Endodermal cell (in vitro differentiated cells): ENCODE data around the gene KCNT1. TPM values are rescaled to one million over a fixed set of nuclear protein-coding genes. Genes with fewer than 3 reads are reported as not detected.

Experiments used
- DNase-seq: peaks from one replicate; pipeline ENCODE4 v3.0.0-alpha.2; 2017
- H3K27ac ChIP-seq: 2 replicates; pipeline ENCODE4 v1.5.1; 2013; ENCODE audit warnings: mild to moderate bottlenecking, low read depth, low read length, moderate library complexity
- H3K27me3 ChIP-seq: 2 replicates; pipeline ENCODE4 v1.6.1; 2013; ENCODE audit warnings: mild to moderate bottlenecking, low read length, moderate library complexity; ENCODE audit not compliant: insufficient read depth, control insufficient read depth, poor library complexity, severe bottlenecking
- H3K36me3 ChIP-seq: 2 replicates; pipeline ENCODE4 v1.7.0; 2013; ENCODE audit warnings: mild to moderate bottlenecking, low read length, moderate library complexity; ENCODE audit not compliant: control insufficient read depth, insufficient read depth
- H3K4me1 ChIP-seq: one replicate; pipeline ENCODE4 v1.7.0; 2013; ENCODE audit warnings: low read length; ENCODE audit not compliant: control insufficient read depth, insufficient read depth
- H3K4me3 ChIP-seq: 2 replicates; pipeline ENCODE4 v1.5.1; 2013; ENCODE audit warnings: mild to moderate bottlenecking, low read length, moderate library complexity
- H3K9ac ChIP-seq: 2 replicates; pipeline ENCODE4 v1.6.1; 2013; ENCODE audit warnings: mild to moderate bottlenecking, low read length, moderate library complexity; ENCODE audit not compliant: poor library complexity, severe bottlenecking; ENCODE audit errors: extremely low read depth
- H3K9me3 ChIP-seq: 2 replicates; pipeline ENCODE4 v1.6.1; 2013; ENCODE audit warnings: mild to moderate bottlenecking, low read length, moderate library complexity; ENCODE audit not compliant: control insufficient read depth
- H3K27ac Mint-ChIP-seq: 2 replicates; pipeline ENCODE4 v1.8.0; 2020; ENCODE audit warnings: mixed read lengths
- H3K27me3 Mint-ChIP-seq: 2 replicates; pipeline ENCODE4 v1.8.0; 2021; ENCODE audit warnings: mild to moderate bottlenecking, mixed read lengths; ENCODE audit not compliant: insufficient read depth
- H3K36me3 Mint-ChIP-seq: 2 replicates; pipeline ENCODE4 v1.8.0; 2020; ENCODE audit warnings: low read depth, mixed read lengths
- H3K4me1 Mint-ChIP-seq: 2 replicates; pipeline ENCODE4 v1.8.0; 2020; ENCODE audit warnings: mixed read lengths
- H3K4me3 Mint-ChIP-seq: 2 replicates; pipeline ENCODE4 v1.8.0; 2020; ENCODE audit warnings: mild to moderate bottlenecking, moderate library complexity, mixed read lengths
- H3K9me3 Mint-ChIP-seq: 2 replicates; pipeline ENCODE4 v1.8.0; 2020; ENCODE audit warnings: mild to moderate bottlenecking, mixed read lengths
- WGBS, 2 experiments: methylation state at CpG; one replicate each; pipeline versions ENCODE4 v1.1.5 to v1.1.7; 2013; ENCODE audit warnings: missing lambda C conversion rate in 2 of 2, mixed read lengths in 1 of 2; ENCODE audit not compliant: insufficient coverage in 1 of 2, insufficient read length in 1 of 2; 5-methylcytosine and 5-hydroxymethylcytosine counted together
- total RNA-seq, 2 donors: library from RNA; stranded (reverse); fragmentation: NEBNext Ultra II Directional in 1 of 2; extraction: Animal tissue kit (Norgen Biotek cat#: 25700) in 1 of 2; gene quantifications; 2 replicates in 1 of 2; 3 replicates in 1 of 2; pipeline ENCODE4 v1.2.1, GENCODE V29; 2021
- TF ChIP-seq, protein P1 (sequence below): fragments of 200-600 bp; sonication (generic); conservative IDR thresholded peaks from 2 replicates; pipeline ENCODE4 v1.5.0; 2021; ENCODE audit warnings: antibody characterized with exemption, mild to moderate bottlenecking

Gene KCNT1
- total RNA-seq, 2 donors from 2014 or later = 0.15 TPM; not detected in 1

DNA sequence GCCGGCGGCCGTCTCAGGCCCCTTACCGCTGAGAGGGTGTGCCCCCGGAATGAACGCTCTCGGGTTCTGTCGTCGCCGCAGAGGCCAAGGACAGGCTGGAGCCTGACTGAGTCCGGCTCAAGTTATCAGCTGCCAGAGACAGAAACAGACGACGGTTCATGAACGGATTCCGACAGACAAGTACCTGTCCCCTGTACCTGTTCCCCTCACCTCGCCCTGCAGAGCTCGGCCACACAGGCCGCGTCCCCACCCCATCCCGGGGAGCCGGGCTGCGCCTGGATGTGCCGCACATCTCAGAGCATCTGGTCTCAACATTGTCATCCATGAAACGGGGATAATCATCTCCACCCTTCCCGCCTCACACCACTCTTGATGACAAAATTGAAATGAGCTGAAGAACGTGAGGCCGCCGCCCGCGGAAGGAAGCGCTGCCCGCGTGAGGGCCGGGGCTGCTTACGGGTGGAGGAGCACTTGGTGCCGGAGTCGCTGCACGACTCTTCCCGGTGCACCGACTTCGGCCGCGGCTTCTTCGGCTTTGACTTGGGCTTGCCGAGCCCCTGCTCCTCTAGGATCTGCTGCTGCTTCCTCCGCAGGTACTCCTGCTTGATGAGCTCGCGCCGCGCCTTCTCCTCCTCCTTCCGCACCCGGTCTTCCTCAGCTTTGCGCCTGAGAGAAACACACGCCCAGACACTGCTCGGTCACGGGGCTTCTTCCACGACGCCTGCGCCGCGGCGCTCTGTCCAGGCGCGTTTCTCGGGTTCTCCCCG lies 116.1 kb downstream of the KCNT1 start:
- peaks cover 90% of the 10 kb centered on the region for H3K36me3 Mint-ChIP-seq
- 95 to 96% methylated on average over 46 to 66 of the region's 66 CpGs for WGBS, 2 experiments
- H3K27ac Mint-ChIP-seq = no peak overlapping the region

DNA sequence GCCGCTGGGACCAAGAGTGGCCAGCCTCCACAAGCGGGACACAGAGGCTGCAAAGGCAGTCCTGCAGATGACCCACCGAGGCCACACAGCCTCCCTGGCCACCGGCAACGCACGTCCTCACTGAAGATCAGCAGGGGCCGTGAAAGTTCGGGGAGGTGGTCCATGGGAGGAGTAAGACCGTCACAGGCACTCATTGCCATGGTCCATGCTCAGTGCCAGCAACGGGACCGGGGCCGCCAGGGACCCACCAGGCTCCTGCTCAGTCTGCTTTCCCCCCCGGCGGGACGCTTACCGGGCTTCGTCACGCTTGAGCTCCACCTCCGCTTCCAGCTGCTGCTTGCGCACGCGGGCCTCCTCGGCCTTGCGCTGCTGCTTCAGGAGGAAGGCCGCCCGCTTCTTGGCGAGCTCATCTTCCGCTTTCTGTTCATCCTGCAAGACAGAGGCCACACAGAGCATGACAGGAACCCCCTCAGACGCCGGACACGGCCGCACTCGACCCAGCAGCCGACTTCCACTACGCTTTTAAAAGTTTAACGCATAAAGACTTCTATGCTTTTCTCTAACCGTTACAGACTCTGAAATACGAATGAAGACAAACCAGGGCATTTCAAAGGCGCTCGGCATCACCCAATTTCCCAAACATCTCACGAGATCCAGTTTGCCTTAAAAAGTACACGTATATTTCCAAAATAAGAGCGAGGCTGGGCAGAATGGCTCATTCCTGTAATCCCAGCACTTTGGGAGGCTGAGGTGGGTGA lies 116.9 kb downstream of the KCNT1 start:
- 95 to 99% methylated on average over 27 to 43 of the region's 43 CpGs for WGBS, 2 experiments

More for the DNA sequence above, 116.1 kb downstream of the KCNT1 start:
- Histone ChIP-seq H3K4me1 (no peaks in the 10 kb centered on the region), H3K9me3 (no peaks in the 10 kb centered on the region), H3K4me3 (no peak overlapping the region), H3K36me3 (peaks cover 76% of the 10 kb centered on the region), H3K27me3 (no peaks in the 10 kb centered on the region), H3K27ac (no peak overlapping the region), H3K9ac (no peak overlapping the region)
- H3K4me3 Mint-ChIP-seq = no peak overlapping the region
- H3K9me3 Mint-ChIP-seq = no peaks in the 10 kb centered on the region
- TF ChIP-seq, protein P1, sequence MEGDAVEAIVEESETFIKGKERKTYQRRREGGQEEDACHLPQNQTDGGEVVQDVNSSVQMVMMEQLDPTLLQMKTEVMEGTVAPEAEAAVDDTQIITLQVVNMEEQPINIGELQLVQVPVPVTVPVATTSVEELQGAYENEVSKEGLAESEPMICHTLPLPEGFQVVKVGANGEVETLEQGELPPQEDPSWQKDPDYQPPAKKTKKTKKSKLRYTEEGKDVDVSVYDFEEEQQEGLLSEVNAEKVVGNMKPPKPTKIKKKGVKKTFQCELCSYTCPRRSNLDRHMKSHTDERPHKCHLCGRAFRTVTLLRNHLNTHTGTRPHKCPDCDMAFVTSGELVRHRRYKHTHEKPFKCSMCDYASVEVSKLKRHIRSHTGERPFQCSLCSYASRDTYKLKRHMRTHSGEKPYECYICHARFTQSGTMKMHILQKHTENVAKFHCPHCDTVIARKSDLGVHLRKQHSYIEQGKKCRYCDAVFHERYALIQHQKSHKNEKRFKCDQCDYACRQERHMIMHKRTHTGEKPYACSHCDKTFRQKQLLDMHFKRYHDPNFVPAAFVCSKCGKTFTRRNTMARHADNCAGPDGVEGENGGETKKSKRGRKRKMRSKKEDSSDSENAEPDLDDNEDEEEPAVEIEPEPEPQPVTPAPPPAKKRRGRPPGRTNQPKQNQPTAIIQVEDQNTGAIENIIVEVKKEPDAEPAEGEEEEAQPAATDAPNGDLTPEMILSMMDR = no peak
- H3K27me3 Mint-ChIP-seq = no peaks in the 10 kb centered on the region
- H3K4me1 Mint-ChIP-seq = no peaks in the 10 kb centered on the region
- DNase-seq = no peak

DNA sequence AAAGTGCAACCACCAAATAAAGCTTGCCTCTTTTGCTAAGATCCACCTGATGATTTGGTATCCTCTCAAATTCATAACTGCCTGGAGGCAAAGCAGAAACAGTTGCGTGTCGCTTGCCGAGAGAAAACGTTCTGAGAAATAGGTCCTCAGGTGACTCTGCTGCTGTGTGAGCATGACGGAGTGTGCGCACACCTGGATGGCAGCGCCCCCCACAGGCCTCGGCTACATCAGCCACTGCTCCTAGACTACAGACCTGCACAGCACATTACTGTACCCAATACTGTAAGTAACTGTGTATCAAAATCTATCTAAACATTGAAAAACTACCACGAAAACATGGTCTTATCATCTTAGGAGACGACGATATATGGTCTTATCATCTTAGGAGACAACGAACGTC lies 117.9 kb downstream of the KCNT1 start:
- WGBS, 2 experiments = 90 to 92% methylated on average over 11 to 13 of the region's 13 CpGs
- H3K27ac Mint-ChIP-seq = no peak overlapping the region
- Histone ChIP-seq H3K4me3 (no peak overlapping the region), H3K27ac (no peak overlapping the region), H3K9ac (no peak overlapping the region), H3K36me3 (peaks cover 75% of the 10 kb centered on the region), H3K27me3 (no peaks in the 10 kb centered on the region), H3K4me1 (no peaks in the 10 kb centered on the region), H3K9me3 (no peaks in the 10 kb centered on the region)
- no peaks in the 10 kb centered on the region for H3K9me3 Mint-ChIP-seq
- TF ChIP-seq, protein P1 = peak; percentile 73
- no peaks in the 10 kb centered on the region for H3K4me1 Mint-ChIP-seq
- no peak overlapping the region for H3K4me3 Mint-ChIP-seq
- peak; percentile 68 for DNase-seq
- no peaks in the 10 kb centered on the region for H3K27me3 Mint-ChIP-seq
- peaks cover 91% of the 10 kb centered on the region for H3K36me3 Mint-ChIP-seq

More for the DNA sequence above, 116.9 kb downstream of the KCNT1 start:
- Histone ChIP-seq H3K4me3 (no peak overlapping the region), H3K27me3 (no peaks in the 10 kb centered on the region), H3K27ac (no peak overlapping the region), H3K36me3 (peaks cover 78% of the 10 kb centered on the region), H3K4me1 (no peaks in the 10 kb centered on the region), H3K9me3 (no peaks in the 10 kb centered on the region), H3K9ac (no peak overlapping the region)
- no peak for DNase-seq
- Mint-ChIP-seq H3K4me1 (no peaks in the 10 kb centered on the region), H3K9me3 (no peaks in the 10 kb centered on the region), H3K36me3 (peaks cover 92% of the 10 kb centered on the region), H3K4me3 (no peak overlapping the region), H3K27me3 (no peaks in the 10 kb centered on the region), H3K27ac (peak overlapping the region; percentile 72)
- TF ChIP-seq, protein P1 = no peak
